GM18508 (cell line): ENCODE results near the gene EEF1AKMT3.

ENCODE experiments used
- ATAC-seq: cut with Tn5 transposase; IDR thresholded peaks from one replicate; pipeline ENCODE4 v1.9.1; 2021; ENCODE audit warnings: moderate number of reproducible peaks; ENCODE audit not compliant: insufficient read depth, unreplicated experiment

The EEF1AKMT3 gene

GRCh38 chr12:57749061-57749460 is 23.4 kb upstream of the EEF1AKMT3 start:
- ATAC-seq: no peak

- no peak for ATAC-seq
Observed at GRCh38 chr12:57750561-57751431, 21.6 kb upstream of the EEF1AKMT3 start.

GRCh38 chr12:57751432-57751787 is 21.0 kb upstream of the EEF1AKMT3 start:
- no peak for ATAC-seq

GRCh38 chr12:57751788-57752667 is 20.4 kb upstream of the EEF1AKMT3 start, which contains the start of gene CDK4:
Gene CDK4 (minus strand): TSS chr12:57752310. CDS start chr12:57751717, 593 bp downstream.
- ATAC-seq: peak; percentile 48

GRCh38 chr12:57752668-57753000 is 19.8 kb upstream of the EEF1AKMT3 start:
- ATAC-seq: no peak

DNA sequence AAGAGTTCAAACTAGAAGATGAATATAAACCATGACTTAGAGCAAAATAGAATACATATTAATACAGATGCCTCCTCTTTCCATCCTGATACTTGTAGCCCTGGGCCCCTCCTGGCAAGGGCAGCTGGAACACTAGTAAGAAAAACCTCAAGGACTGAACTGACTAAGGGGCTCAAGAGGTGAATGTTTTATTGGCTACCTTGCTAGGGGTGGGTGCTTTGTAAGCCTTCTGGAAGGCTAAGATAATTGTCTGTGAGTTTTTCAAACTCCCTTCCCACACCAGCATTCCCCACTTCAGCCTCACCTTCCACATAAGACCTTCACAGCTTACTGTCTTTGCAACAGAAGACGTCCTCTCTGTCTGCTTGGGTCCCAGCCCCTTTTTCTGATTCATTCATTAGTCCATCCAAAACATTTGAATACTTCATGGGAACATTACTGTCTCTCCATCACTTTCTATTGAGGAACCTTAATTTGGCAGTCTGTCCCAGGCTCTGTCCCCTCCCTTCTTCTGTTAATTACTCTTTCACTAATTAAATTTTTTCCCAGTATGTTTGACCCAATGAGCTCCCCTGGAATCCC is 18.6 kb upstream of the EEF1AKMT3 start:
- ATAC-seq: no peak

DNA sequence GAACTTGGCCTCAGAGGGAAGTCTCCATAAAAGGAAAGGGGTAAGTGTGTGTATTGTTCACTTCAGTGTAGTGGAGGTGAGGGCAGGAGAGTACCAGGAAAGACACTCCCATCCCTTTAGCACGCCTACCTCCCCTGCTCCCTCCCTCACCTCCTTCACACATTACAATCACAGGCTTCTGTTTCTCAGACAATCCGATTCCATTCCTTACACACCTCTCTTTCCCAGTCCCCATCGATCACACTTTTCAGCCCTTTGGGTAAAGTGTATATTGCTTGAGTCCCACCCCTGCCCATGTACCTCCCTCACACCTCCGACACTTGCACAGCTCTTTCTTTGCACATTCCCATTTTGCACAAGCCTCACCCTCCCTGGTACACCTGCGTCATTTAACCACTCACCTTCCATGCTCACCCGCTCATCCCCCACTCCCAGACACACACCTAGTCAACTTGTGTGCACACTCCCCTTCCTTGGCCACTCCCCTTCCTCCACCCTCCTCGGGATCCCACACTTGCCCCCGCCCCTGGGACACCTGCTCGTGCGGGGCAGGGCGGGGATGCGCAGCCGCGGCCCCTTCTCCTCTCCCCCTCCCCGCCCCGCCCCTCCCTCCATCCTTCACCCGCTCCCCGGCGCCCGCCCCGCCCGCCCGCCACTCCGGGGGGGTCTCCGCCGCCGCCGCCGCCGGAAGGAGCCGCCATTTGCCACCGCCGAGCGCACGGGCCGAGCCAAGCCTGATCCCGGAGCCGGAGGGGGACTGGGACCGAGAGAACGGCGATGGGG is 17.8 kb upstream of the EEF1AKMT3 start, which contains the start of gene MARCHF9:
MARCHF9 (plus strand) TSS at position 693 of the 783 bp plus-strand sequence. CDS start 426 bp downstream, outside the sequence.
- ATAC-seq: no peak

- ATAC-seq: no peak
Observed at GRCh38 chr12:57755194-57755453, 17.3 kb upstream of the EEF1AKMT3 start.

DNA sequence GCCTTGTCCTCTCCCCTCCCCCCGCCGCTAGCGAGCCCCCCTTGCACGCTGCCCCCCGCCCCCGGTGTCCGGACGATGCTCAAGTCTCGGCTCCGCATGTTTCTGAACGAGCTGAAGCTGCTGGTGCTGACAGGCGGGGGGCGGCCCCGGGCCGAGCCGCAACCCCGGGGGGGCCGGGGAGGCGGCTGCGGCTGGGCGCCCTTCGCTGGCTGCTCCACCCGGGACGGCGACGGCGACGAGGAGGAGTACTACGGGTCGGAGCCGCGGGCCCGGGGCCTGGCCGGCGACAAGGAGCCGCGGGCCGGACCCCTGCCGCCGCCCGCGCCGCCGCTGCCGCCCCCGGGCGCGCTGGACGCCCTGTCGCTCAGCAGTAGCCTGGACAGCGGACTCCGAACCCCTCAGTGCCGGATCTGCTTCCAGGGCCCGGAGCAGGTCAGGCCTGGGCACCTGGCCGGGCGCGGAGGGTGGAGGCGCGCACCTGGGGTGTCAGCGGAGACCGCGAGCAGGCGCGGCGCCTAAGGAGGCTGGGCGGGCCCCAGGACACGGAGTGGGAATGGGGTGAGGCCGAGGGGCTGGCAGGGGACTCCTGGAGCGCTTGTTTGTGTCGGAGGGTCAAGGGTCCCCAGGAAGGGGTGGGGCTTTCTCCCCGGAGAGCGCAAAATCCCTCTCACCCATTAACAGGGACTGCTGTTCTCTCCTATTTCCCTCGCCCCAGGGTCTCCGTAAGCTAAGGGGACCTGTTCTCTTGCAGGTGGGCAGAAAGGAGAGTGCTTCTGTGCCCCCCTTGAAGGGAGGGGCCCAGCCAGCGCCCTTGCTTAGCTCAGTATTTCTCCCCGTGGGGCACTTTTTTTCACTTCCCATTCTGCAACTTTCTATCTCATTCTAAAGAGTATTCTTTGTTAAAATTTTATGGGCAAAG is 16.7 kb upstream of the EEF1AKMT3 start:
- no peak for ATAC-seq

- ATAC-seq: no peak
Observed at GRCh38 chr12:57756406-57757341, 15.7 kb upstream of the EEF1AKMT3 start.

GRCh38 chr12:57757771-57758170 is 14.6 kb upstream of the EEF1AKMT3 start:
- no peak for ATAC-seq

DNA sequence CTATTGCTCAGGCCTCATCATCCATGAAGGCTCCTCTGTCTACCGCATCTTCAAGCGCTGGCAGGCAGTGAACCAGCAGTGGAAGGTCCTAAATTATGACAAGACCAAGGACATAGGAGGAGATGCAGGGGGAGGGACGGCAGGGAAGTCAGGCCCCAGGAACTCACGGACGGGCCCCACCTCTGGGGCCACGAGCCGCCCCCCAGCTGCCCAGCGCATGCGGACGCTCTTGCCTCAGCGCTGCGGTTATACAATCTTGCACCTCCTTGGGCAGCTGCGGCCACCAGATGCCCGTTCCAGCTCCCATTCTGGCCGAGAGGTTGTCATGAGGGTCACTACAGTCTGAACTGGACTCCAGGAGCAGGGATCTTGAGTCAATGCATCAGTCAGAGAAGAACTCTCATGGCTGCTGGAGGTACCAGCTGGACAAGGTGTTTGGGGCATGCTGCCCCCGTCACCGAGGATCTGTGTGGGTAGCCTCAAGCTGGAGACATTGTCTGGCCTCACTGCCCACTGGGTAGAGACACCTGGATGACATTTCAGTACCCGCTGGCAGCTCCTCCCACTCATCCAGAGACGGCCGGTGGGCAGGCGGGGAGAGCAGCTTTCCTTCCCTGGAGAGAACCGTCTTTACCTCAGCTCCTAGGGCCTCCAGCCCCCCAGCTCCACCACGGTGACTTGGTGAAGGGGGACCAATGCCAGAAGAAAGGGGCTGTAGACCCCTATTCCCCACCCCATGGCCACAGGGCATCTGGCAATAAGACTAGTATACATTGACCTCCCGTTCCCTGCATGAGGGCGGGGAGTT is 13.7 kb upstream of the EEF1AKMT3 start:
- no peak for ATAC-seq

- no peak for ATAC-seq
Observed at GRCh38 chr12:57759360-57759980, 12.9 kb upstream of the EEF1AKMT3 start.

DNA sequence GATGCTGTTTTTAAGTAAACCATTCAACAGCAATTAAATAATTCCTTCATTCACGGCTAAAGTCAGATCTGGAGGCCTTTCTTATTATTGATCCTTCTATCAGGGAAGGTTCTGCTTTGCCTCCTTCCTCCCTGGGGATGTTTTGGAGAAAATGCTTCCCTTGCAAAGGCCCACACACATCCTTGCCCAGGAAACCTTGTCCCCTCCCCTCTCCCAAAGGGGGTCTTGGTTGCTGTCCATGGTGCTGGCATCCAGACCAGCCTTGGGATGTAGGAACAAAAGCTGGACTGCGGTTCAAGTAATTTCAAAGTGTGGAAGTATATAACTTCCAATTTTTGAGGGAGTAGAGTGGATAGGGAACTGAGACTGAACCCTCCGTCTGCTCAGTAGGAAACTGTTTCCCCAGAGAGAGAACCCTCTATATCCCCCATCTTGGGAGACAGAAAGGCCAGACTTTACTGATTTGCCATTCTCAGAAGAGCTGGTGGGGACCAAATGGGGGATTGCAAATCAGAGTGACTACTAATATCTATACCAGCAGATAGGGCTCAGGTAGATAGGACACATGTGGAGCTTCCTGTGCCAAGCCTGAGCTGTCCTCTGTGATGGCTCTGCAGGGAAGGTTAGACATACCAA is 11.9 kb upstream of the EEF1AKMT3 start:
- ATAC-seq: no peak

DNA sequence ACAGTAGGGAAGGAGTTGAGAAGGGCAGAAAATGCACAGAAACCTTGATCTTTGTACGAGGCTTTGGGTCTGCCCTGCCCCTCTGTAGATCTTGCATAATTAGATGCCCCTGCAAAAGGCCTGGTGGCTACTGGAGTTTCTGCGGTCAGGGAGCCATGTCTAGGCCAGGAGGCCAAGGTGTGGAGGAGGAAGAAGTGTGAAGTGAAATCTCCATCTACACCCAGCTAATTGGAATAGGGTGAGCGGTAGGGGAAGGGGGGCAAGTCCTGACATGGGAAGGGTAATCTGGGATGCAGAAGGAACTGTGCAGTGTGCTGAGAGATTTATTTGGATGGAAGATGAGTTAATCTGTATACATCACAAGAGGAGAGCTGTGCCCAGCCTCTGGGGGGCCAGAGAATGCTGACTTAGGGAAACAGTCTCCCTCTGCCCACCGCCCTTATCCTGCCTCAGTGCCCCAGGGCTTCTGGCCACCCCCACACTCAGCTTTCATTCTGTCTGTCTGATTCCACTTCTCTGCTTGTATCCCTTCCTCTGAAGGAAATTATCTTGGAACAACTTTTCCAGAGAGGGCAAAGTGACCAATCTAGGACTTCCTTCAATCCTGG is 10.9 kb upstream of the EEF1AKMT3 start:
- ATAC-seq: no peak

DNA sequence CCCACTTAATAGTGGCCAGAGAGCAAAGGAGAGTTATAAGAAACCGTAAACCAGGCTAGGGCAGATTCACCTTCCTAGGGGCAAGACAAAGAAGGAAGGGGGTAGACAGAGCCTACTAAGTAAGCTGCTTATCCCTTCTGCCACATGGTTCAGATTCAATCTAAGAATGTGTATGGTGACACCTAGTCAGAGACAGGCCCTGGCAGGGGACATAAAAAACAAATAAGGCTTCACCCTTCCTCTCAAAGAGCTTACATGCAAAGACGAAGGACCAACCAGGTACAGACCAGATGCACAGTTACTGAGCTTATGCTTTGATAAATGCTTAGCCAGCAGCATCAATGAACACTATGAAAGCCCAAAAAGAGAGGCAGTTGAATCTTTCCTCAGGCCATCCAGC is 10.0 kb upstream of the EEF1AKMT3 start:
- no peak for ATAC-seq
